GM23338 (cell line): ENCODE data around the gene ALKAL2. TPM values are rescaled to one million over a fixed set of nuclear protein-coding genes. Genes with fewer than 3 reads are reported as not detected.

ENCODE experiments used
- ATAC-seq: fragments of 200-7000 bp; cut with Tn5 transposase; 3 replicates; pipeline ENCODE4 v1.9.1; 2020
- DNase-seq: peaks from one replicate; pipeline ENCODE4 v3.0.0-alpha.2; 2015; ENCODE audit warnings: low spot score
- H2AFZ ChIP-seq: fragments of 200-600 bp; sonication (generic); 2 replicates; pipeline ENCODE4 v1.8.0; 2016; ENCODE audit warnings: antibody characterized with exemption, mild to moderate bottlenecking, moderate library complexity
- H3F3A ChIP-seq: fragments of 200-600 bp; sonication (generic); replicated peaks from 2 replicates; pipeline ENCODE4 v1.8.0; 2017; ENCODE audit warnings: antibody characterized with exemption, mixed run types, low read depth
- H3K27ac ChIP-seq: fragments of 200-600 bp; sonication (generic); 2 replicates; pipeline ENCODE4 v1.6.1; 2016; ENCODE audit warnings: low read depth
- H3K27me3 ChIP-seq: fragments of 200-600 bp; sonication (generic); 2 replicates; pipeline ENCODE4 v1.8.0; 2016; ENCODE audit warnings: mild to moderate bottlenecking, mixed run types, moderate library complexity; ENCODE audit not compliant: insufficient read depth
- H3K36me3 ChIP-seq: fragments of 200-600 bp; sonication (generic); 2 replicates; pipeline ENCODE4 v1.8.0; 2016; ENCODE audit warnings: mild to moderate bottlenecking; ENCODE audit not compliant: insufficient read depth
- H3K4me1 ChIP-seq: fragments of 200-600 bp; sonication (generic); 2 replicates; pipeline ENCODE4 v1.8.0; 2016; ENCODE audit warnings: mild to moderate bottlenecking, moderate library complexity; ENCODE audit not compliant: insufficient read depth
- H3K4me2 ChIP-seq: fragments of 200-600 bp; sonication (generic); 2 replicates; pipeline ENCODE4 v1.7.1; 2017; ENCODE audit warnings: mixed run types
- H3K4me3 ChIP-seq: fragments of 200-600 bp; sonication (generic); 2 replicates; pipeline ENCODE4 v1.6.1; 2016; ENCODE audit warnings: mixed run types
- H3K79me2 ChIP-seq: fragments of 200-600 bp; sonication (generic); replicated peaks from 2 replicates; pipeline ENCODE4 v1.8.0; 2017; ENCODE audit warnings: mild to moderate bottlenecking; ENCODE audit not compliant: insufficient read depth
- H3K9me2 ChIP-seq: fragments of 200-600 bp; sonication (generic); 2 replicates; pipeline ENCODE4 v1.8.0; 2017; ENCODE audit not compliant: insufficient read depth
- H4K20me1 ChIP-seq: fragments of 200-600 bp; sonication (generic); replicated peaks from 2 replicates; pipeline ENCODE4 v1.8.0; 2017; ENCODE audit warnings: mild to moderate bottlenecking; ENCODE audit not compliant: insufficient read depth
- H3K27ac Mint-ChIP-seq: 2 replicates; pipeline ENCODE4 v1.8.0; 2020; ENCODE audit warnings: inconsistent platforms, mild to moderate bottlenecking, moderate library complexity, mixed read lengths
- H3K27me3 Mint-ChIP-seq: 3 replicates; pipeline ENCODE4 v1.8.0; 2022; ENCODE audit warnings: low read depth, mild to moderate bottlenecking, moderate library complexity, mixed read lengths, inconsistent platforms; ENCODE audit not compliant: insufficient read depth, poor library complexity
- H3K36me3 Mint-ChIP-seq: 3 replicates; pipeline ENCODE4 v1.8.0; 2021; ENCODE audit warnings: low read depth, mild to moderate bottlenecking, inconsistent platforms, moderate library complexity, mixed read lengths
- H3K4me1 Mint-ChIP-seq: 3 replicates; pipeline ENCODE4 v1.8.0; 2020; ENCODE audit warnings: mild to moderate bottlenecking, inconsistent platforms, mixed read lengths
- H3K4me3 Mint-ChIP-seq: 3 replicates; pipeline ENCODE4 v1.8.0; 2021; ENCODE audit warnings: moderate library complexity, mild to moderate bottlenecking, inconsistent platforms, mixed read lengths
- H3K9me3 Mint-ChIP-seq: 3 replicates; pipeline ENCODE4 v1.8.0; 2020; ENCODE audit warnings: moderate library complexity, mild to moderate bottlenecking, inconsistent platforms, mixed read lengths
- CREB1 ChIP-seq: fragments of 250-450 bp; sonication (Bioruptor Pico); IDR thresholded peaks from 2 replicates; pipeline ENCODE4 v1.5.0; 2020; ENCODE audit warnings: low read depth, mild to moderate bottlenecking, moderate library complexity
- CTCF ChIP-seq, 2 experiments: fragments of 200-600 bp in 1 of 2; sonication (generic) in 1 of 2; conservative IDR thresholded peaks; 2 replicates each; pipeline versions ENCODE4 v1.5.1 to v1.6.1; 2016 to 2017; ENCODE audit warnings: antibody characterized with exemption in 2 of 2, low read depth in 2 of 2, mild to moderate bottlenecking in 2 of 2, moderate library complexity in 1 of 2
- EZH2 ChIP-seq: fragments of 200-600 bp; sonication (generic); IDR thresholded peaks from one replicate; pipeline ENCODE4 v1.8.0; 2017; ENCODE audit warnings: antibody characterized with exemption, mild to moderate bottlenecking, low read depth; ENCODE audit not compliant: unreplicated experiment
- JUNB ChIP-seq: IDR thresholded peaks from one replicate; pipeline ENCODE4 v1.6.1; 2016; ENCODE audit warnings: antibody characterized with exemption; ENCODE audit not compliant: unreplicated experiment
- NANOG ChIP-seq: IDR thresholded peaks from 2 replicates; pipeline ENCODE4 v1.6.1; 2016; ENCODE audit warnings: antibody characterized with exemption, borderline replicate concordance
- POLR2AphosphoS5 ChIP-seq: IDR thresholded peaks from 2 replicates; pipeline ENCODE4 v1.6.1; 2016; ENCODE audit warnings: antibody characterized with exemption, low read depth
- REST ChIP-seq: IDR thresholded peaks from one replicate; pipeline ENCODE4 v1.6.1; 2018; ENCODE audit warnings: antibody characterized with exemption; ENCODE audit not compliant: unreplicated experiment
- STAT1 ChIP-seq: IDR thresholded peaks from one replicate; pipeline ENCODE4 v1.6.1; 2016; ENCODE audit warnings: antibody characterized with exemption; ENCODE audit not compliant: unreplicated experiment
- ZNF331 ChIP-seq: fragments of 250-450 bp; sonication (Bioruptor Pico); IDR thresholded peaks from 2 replicates; pipeline ENCODE4 v1.5.0; 2020; ENCODE audit warnings: low read depth, mild to moderate bottlenecking, moderate library complexity
- polyA plus RNA-seq: library from polyadenylated mRNA; unstranded; fragments of >200 nt; fragmentation: Nextera tagmentation; extraction: Ambion mirVana; gene quantifications from 2 replicates; pipeline ENCODE4 v1.2.1, GENCODE V29; 2016
- total RNA-seq: library from RNA; depleted of rRNA; stranded (reverse); fragments of >200 nt; shearing (Covaris generic); gene quantifications from 2 replicates; pipeline ENCODE4 v1.2.3, GENCODE V29; 2014

The ALKAL2 gene
- total and polyA plus RNA-seq, 2 experiments from 2014 or later: 6.4 to 12.1 TPM

- TF ChIP-seq REST: no peak
- TF ChIP-seq NANOG: no peak
- TF ChIP-seq JUNB: no peak
- TF ChIP-seq ZNF331 (CRISPR knock-in tag): no peak
These were observed 35.8 kb downstream of the ALKAL2 start (continued) for GRCh38 chr2:252001-252602.

- Histone ChIP-seq H3F3A (no peaks in the 10 kb centered on the region), H3K4me2 (no peak overlapping the region), H3K27ac (no peak overlapping the region), H4K20me1 (no peaks in the 10 kb centered on the region), H3K4me3 (no peak overlapping the region), H3K36me3 (0 out of 2 replicates have a peak, but pooled peaks cover 3% of the 10 kb centered on the region), H3K79me2 (no peaks in the 10 kb centered on the region), H2AFZ (no peak overlapping the region), H3K4me1 (peaks cover 4% of the 10 kb centered on the region; the same call in 1 of the 2 replicates), H3K27me3 (no peaks in the 10 kb centered on the region), H3K9me2 (no peaks in the 10 kb centered on the region)
- H3K4me3 Mint-ChIP-seq: no peak overlapping the region
- H3K27me3 Mint-ChIP-seq: no peaks in the 10 kb centered on the region
- H3K9me3 Mint-ChIP-seq: no peaks in the 10 kb centered on the region; the same call in 2 of the 3 replicates
- no peak overlapping the region for H3K27ac Mint-ChIP-seq
- DNase-seq (no peak), ATAC-seq (no peak)
- peaks cover 15% of the 10 kb centered on the region for H3K4me1 Mint-ChIP-seq
- peaks cover 10% of the 10 kb centered on the region; the same call in 2 of the 3 replicates for H3K36me3 Mint-ChIP-seq
- TF ChIP-seq CREB1 (CRISPR knock-in tag): no peak
- TF ChIP-seq EZH2: no peak
- TF ChIP-seq STAT1: no peak
- no peak for TF ChIP-seq CTCF (conservative IDR thresholded peaks at IDR 0.05; ENCODE audit: low read depth in 2 of 2)
- TF ChIP-seq REST: no peak
- no peak for TF ChIP-seq POLR2AphosphoS5
These were observed 38.3 kb downstream of the ALKAL2 start for GRCh38 chr2:249538-250042.
